Stimulated activated CD4-positive, alpha-beta T cell treated with anti-CD3 and anti-CD28 coated beads, TNF-alpha, amount 100 ng/mL, for 24 hours (primary cell): Measurements from ENCODE around the gene FCER1G.

ENCODE experiments used
- DNase-seq, 3 experiments: peaks; one replicate each; pipeline ENCODE4 v3.0.0-alpha.2; 2020; ENCODE audit warnings: low read depth in 3 of 3

Gene FCER1G

GRCh38 chr1:161215076-161215475 lies at the start of gene FCER1G:
Gene FCER1G, plus strand, starts transcription at chr1:161215295. Its CDS starts 27 bp downstream, at chr1:161215322.
- no peak for DNase-seq

GRCh38 chr1:161165742-161166668 lies 49.1 kb upstream of the FCER1G start, which contains the start of gene PPOX:
Gene PPOX, plus strand, starts transcription at chr1:161166426. Its CDS starts 422 bp downstream, at chr1:161166848.
- DNase-seq, result peak; percentile 78 to 94 (median 87)

GRCh38 chr1:161166669-161167548 lies 48.2 kb upstream of the FCER1G start:
- no peak for DNase-seq

- DNase-seq, result no peak
Observed at GRCh38 chr1:161168906-161169305, 46.2 kb upstream of the FCER1G start.

- no peak for DNase-seq
Observed at GRCh38 chr1:161171191-161171590, 43.9 kb upstream of the FCER1G start.

GRCh38 chr1:161171696-161172095 lies 43.4 kb upstream of the FCER1G start:
- DNase-seq, result no peak

- DNase-seq, result no peak
Observed at GRCh38 chr1:161172349-161172748, 42.7 kb upstream of the FCER1G start.

- no peak for DNase-seq
Observed at GRCh38 chr1:161172776-161173376, 42.2 kb upstream of the FCER1G start.

- no peak for DNase-seq
Observed at GRCh38 chr1:161173711-161174110, 41.4 kb upstream of the FCER1G start.

GRCh38 chr1:161174911-161175310 lies 40.2 kb upstream of the FCER1G start:
- DNase-seq, result no peak

- no peak for DNase-seq
Observed at GRCh38 chr1:161175771-161176453, 39.2 kb upstream of the FCER1G start.

- DNase-seq, result no peak
Observed at GRCh38 chr1:161176468-161177111, 38.5 kb upstream of the FCER1G start.

GRCh38 chr1:161177112-161177935 lies 37.8 kb upstream of the FCER1G start, which contains the start of gene B4GALT3:
Gene B4GALT3, minus strand, starts transcription at chr1:161177507. Its CDS starts 1,447 bp downstream, at chr1:161176060.
- DNase-seq, result peak; percentile 91 to 97 (median 93)

GRCh38 chr1:161177936-161178244 lies 37.2 kb upstream of the FCER1G start:
- no peak for DNase-seq

GRCh38 chr1:161179698-161180097 lies 35.4 kb upstream of the FCER1G start:
- no peak for DNase-seq

- DNase-seq, result no peak
Observed at GRCh38 chr1:161180639-161181038, 34.5 kb upstream of the FCER1G start.

GRCh38 chr1:161182214-161182613 lies 32.9 kb upstream of the FCER1G start:
- peak in 2 of 3 experiments; percentile 40 to 58 for DNase-seq

- peak in 2 of 3 experiments; percentile 53 to 58 for DNase-seq
Observed at GRCh38 chr1:161185282-161185682, 29.8 kb upstream of the FCER1G start.

- DNase-seq, result no peak
Observed at GRCh38 chr1:161185732-161186311, 29.3 kb upstream of the FCER1G start.

- DNase-seq, result no peak
Observed at GRCh38 chr1:161187311-161187710, 27.8 kb upstream of the FCER1G start.
